PFSK-1 (cell line): Measurements from ENCODE around the gene NOCT.

Experiments used
- FOXP2 ChIP-seq: optimal IDR thresholded peaks from 2 replicates; pipeline ENCODE3; 2011; ENCODE audit warnings: borderline replicate concordance, control low read depth, inconsistent platforms; ENCODE audit not compliant: insufficient read depth; ENCODE audit errors: extremely low read length, extremely low read depth
- POLR2AphosphoS5 ChIP-seq: IDR thresholded peaks from 2 replicates; pipeline ENCODE4 v1.6.1; 2012; ENCODE audit warnings: low read depth, mild to moderate bottlenecking, control low read depth, low read length, moderate library complexity
- SIN3A ChIP-seq: IDR thresholded peaks from 2 replicates; pipeline ENCODE4 v1.6.1; 2012; ENCODE audit warnings: mild to moderate bottlenecking, low read length, moderate library complexity, borderline replicate concordance; ENCODE audit not compliant: insufficient read depth
- TAF1 ChIP-seq: IDR thresholded peaks from 2 replicates; pipeline ENCODE4 v1.6.1; 2012; ENCODE audit warnings: low read length, control low read depth, borderline replicate concordance; ENCODE audit not compliant: insufficient read depth
- TF ChIP-seq, protein P1 (sequence below), 2 experiments: IDR thresholded peaks; 2 replicates each; pipeline versions ENCODE4 v1.6.1 to v1.8.0; 2011 to 2012; ENCODE audit warnings: low read depth in 2 of 2, low read length in 2 of 2, control low read depth in 1 of 2, inconsistent platforms in 1 of 2, mild to moderate bottlenecking in 1 of 2, moderate library complexity in 1 of 2; ENCODE audit not compliant: insufficient read depth in 1 of 2

NOCT gene

DNA sequence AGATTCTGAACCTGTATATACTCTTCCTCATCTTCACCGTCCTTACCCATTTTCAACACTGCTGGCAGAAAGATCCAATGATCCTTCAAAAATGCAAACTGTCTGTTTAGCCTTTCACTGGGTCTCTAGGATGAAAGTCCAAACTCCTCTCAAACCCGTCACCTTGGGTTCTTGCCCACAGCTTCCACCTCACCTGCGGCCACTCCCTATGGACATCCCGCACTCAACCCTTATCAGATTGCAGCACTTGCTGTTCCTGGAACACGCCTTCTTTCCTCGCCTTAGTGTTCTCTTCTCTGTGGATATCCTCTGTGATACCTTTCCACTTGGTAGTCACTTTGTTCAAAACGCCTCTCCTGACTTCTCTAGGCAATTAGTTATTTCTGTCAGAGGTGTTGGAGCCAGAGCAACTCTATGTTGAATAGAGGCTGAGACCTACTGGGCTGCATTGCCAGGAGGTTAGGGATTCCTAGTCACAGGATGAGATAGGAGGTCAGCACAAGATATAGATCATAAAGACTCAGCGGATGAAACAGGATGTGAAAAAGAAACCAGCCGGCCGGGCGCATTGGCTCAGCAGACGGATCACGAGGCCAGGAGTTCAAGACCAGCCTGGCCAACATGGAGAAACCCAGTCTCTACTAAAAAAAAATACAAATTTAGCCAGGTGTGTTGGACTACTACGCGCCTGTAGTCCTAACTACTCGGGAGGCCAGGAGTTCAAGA, 4.2 kb upstream of the NOCT start:
- TF ChIP-seq TAF1 (no peak), FOXP2 (no peak)
- TF ChIP-seq, protein P1, sequence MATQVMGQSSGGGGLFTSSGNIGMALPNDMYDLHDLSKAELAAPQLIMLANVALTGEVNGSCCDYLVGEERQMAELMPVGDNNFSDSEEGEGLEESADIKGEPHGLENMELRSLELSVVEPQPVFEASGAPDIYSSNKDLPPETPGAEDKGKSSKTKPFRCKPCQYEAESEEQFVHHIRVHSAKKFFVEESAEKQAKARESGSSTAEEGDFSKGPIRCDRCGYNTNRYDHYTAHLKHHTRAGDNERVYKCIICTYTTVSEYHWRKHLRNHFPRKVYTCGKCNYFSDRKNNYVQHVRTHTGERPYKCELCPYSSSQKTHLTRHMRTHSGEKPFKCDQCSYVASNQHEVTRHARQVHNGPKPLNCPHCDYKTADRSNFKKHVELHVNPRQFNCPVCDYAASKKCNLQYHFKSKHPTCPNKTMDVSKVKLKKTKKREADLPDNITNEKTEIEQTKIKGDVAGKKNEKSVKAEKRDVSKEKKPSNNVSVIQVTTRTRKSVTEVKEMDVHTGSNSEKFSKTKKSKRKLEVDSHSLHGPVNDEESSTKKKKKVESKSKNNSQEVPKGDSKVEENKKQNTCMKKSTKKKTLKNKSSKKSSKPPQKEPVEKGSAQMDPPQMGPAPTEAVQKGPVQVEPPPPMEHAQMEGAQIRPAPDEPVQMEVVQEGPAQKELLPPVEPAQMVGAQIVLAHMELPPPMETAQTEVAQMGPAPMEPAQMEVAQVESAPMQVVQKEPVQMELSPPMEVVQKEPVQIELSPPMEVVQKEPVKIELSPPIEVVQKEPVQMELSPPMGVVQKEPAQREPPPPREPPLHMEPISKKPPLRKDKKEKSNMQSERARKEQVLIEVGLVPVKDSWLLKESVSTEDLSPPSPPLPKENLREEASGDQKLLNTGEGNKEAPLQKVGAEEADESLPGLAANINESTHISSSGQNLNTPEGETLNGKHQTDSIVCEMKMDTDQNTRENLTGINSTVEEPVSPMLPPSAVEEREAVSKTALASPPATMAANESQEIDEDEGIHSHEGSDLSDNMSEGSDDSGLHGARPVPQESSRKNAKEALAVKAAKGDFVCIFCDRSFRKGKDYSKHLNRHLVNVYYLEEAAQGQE (IDR thresholded peaks at IDR 0.05; ENCODE audit: insufficient read depth in 1 of 2, low read depth in 2 of 2, low read length in 2 of 2), result no peak

DNA sequence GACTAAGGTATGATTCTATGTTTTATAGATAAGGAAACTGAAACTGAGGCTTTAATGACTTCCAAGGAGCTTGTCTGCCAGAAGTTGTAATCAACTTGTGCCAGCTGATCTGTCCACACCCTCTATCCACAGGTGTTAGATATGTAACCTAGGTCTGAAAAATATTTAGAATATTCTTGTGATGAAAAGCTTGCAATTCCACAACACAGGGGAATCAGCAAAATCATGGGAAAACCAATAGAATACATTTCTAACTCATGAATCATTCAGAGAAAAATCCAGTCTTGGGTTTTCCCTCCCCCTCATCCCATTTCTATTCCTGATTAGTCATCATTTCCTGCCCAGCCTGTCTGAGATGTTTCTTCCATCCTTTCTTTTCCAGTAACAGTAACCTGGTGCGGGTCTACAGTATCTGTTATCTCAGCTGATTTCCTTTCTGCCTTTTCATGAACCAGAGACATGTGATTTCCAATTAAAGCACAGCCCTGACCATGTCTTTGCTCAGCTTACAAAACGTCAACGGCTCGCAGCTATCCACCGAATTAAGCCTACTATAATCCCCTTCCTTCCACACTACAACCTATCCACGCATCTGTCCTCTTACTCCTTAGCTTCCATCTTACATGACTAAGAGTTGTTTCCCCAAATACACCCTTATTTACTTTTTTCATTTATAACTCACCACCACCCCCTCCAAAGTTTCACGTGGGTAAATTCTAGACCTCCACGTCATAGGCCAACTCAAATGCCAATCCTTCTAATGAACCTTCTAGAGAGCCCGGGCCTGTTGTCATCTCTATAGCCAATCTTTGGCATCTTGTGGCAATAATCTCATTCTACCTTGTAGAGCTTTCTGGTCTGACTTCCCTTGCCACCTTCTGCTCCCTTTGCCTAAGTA, 961 bp upstream of the NOCT start:
- no peak; the same call in 1 of the 2 replicates for TF ChIP-seq POLR2AphosphoS5
- TF ChIP-seq SIN3A, result peak; percentile 82; the same call in 1 of the 2 replicates

DNA sequence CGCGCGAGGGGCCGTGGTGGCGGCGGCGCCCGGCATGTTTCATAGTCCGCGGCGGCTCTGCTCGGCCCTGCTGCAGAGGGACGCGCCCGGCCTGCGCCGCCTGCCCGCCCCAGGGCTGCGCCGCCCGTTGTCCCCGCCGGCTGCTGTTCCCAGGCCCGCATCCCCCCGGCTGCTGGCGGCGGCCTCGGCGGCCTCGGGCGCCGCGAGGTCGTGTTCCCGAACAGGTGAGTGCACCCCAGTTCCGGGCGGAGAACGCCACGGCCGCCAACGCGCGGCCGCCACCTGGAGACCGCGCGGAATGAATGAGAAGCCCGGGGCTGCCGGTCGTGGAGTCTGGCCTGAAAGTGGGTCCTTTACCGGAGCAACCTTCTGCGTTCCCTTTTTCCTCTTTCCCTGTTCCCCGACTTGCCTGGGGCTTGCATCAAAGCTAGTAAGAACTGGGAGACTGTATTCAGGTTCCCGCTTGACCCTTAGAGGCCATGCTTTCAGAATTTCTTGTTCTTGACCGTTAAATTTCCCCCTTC, 429 bp downstream of the NOCT start:
- TF ChIP-seq, protein P1 (IDR thresholded peaks at IDR 0.05; ENCODE audit: insufficient read depth in 1 of 2, low read depth in 2 of 2, low read length in 2 of 2), result no peak
- TF ChIP-seq TAF1, result no peak
- TF ChIP-seq FOXP2, result no peak
- TF ChIP-seq POLR2AphosphoS5, result no peak
- TF ChIP-seq SIN3A, result no peak; the same call in 1 of the 2 replicates

DNA sequence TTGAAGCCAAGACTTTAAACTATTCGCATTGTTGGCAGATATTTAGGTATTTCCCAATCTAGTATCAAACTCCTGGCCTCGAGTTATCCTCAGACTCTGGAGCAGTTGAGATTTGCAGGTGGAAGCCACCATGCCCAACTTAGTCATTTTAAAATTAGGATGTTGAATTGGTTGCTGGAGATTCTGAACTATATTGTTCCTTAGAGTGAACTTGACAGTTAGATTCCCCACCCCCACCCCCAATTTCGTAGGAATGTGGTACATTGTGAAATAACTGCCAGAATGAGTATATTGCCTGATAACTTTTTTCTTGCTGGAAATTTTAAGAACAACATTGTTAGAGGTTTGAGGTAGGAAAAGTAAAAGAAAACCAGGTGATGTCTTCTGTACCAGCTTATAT, 2.3 kb downstream of the NOCT start:
- TF ChIP-seq POLR2AphosphoS5, result no peak
- no peak for TF ChIP-seq FOXP2
- no peak for TF ChIP-seq SIN3A
- TF ChIP-seq, protein P1 (IDR thresholded peaks at IDR 0.05; ENCODE audit: insufficient read depth in 1 of 2, low read depth in 2 of 2, low read length in 2 of 2), result no peak
- no peak for TF ChIP-seq TAF1

DNA sequence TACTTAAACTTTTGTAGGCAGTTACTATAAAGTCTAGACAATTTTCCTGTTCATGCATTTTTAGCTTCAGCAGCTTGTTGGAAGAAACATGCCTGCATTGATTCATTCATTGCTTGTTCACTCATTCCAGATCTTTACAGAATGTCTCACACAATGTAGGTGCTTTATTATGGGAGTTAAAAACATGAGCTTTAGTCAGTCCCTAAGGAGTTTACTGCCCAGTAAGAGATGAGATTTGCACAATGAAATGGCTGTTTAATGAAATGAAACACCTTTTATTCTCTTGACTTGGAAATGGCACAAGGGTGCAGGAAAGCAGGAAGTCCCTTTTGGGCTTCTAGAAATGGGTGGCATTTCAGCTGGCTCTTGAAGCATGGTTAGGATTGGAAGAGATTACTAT, 2.9 kb downstream of the NOCT start:
- TF ChIP-seq FOXP2, result no peak

DNA sequence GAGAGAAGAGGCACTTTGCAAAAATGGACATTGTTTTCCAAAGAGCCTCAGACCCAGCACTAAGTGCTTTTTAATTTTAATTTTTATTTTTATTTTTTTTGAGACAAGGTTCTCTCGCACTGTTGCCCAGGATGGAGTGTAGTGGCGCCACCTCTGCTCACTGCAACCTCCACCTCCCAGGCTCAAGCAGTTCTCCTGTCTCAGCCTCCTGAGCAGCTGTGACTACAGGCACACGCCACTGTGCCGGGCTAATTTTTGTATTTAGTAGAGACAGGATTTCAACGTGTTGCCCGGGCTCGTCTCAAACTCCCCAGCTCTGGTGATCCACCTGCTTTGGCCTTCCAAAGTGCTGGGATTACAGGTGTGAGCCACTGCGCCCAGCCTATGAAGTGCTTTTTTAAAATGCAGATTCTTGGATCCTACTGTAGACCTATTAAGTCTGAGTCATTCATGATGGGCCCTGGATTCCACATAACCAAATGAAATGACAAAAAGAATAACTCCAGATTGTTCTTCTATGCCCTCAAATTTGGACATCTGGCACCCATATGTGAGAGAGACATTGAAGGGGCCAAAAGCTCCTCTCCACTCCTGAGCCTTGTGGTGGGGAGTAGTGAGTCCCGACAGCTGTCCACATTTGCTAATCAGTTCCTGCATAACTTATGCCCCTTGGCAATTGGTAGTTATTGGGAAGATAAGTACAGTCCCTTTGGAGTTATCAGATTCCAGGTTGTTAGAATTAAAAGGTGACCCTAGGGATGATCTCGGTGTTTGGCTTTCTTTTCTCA, 3.6 kb downstream of the NOCT start:
- TF ChIP-seq, protein P1 (IDR thresholded peaks at IDR 0.05; ENCODE audit: insufficient read depth in 1 of 2, low read depth in 2 of 2, low read length in 2 of 2), result no peak
- TF ChIP-seq POLR2AphosphoS5, result no peak
- TF ChIP-seq SIN3A, result no peak
- no peak for TF ChIP-seq FOXP2
- TF ChIP-seq TAF1, result no peak
